Uterus (tissue), 2 donors: ENCODE data around the gene MMGT1.

Experiments
- POLR2A ChIP-seq, 2 donors: fragments of 450-650 bp; IDR thresholded peaks; one replicate each; pipeline ENCODE4 v1.6.1; 2016; ENCODE audit warnings: antibody characterized with exemption in 2 of 2, mild to moderate bottlenecking in 1 of 2, moderate library complexity in 1 of 2
- TF ChIP-seq, protein P1 (sequence below), 4 experiments: fragments of 200-600 bp in 2 of 4; fragments of 450-650 bp in 2 of 4; sonication (generic) in 2 of 4; IDR thresholded peaks; one replicate each; pipeline ENCODE4 v1.5.1; 2016 to 2019; ENCODE audit warnings: antibody characterized with exemption in 4 of 4, mild to moderate bottlenecking in 2 of 4, moderate library complexity in 1 of 4

DNA sequence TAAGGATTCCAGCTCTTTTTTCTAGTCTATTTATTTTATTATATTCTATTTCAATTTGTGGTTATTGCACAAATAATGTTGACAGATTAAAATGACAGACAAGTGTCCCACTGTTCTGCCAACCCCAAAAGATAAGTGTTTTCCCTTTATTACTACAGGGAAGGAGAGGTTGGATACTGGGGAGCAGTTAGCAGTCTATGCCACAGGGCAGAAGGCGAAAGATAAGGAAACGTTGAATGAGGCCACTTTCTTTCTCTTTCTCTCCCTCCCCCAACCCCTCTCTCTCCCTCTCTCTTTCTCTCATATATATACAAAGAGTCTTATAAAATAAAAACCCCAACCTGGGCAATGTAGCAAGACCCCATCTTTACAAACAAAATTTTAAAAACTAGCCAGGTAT, 43.1 kb upstream of the MMGT1 start:
- TF ChIP-seq, protein P1, sequence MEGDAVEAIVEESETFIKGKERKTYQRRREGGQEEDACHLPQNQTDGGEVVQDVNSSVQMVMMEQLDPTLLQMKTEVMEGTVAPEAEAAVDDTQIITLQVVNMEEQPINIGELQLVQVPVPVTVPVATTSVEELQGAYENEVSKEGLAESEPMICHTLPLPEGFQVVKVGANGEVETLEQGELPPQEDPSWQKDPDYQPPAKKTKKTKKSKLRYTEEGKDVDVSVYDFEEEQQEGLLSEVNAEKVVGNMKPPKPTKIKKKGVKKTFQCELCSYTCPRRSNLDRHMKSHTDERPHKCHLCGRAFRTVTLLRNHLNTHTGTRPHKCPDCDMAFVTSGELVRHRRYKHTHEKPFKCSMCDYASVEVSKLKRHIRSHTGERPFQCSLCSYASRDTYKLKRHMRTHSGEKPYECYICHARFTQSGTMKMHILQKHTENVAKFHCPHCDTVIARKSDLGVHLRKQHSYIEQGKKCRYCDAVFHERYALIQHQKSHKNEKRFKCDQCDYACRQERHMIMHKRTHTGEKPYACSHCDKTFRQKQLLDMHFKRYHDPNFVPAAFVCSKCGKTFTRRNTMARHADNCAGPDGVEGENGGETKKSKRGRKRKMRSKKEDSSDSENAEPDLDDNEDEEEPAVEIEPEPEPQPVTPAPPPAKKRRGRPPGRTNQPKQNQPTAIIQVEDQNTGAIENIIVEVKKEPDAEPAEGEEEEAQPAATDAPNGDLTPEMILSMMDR (IDR thresholded peaks at IDR 0.05) = no peak
- no peak for TF ChIP-seq POLR2A (IDR thresholded peaks at IDR 0.05)
